SK-N-SH treated with all-trans-retinoic acid at 6 μM for 48 hours (cell line): ENCODE measurements around the gene TOMM20.

Source experiments
- ATAC-seq: fragments of 200-7000 bp; cut with Tn5 transposase; 3 replicates; pipeline ENCODE4 v1.9.1; 2020; ENCODE audit warnings: mild to moderate bottlenecking, moderate library complexity
- ARNTL ChIP-seq: fragments of 450-650 bp; formaldehyde crosslinking; IDR thresholded peaks from 2 replicates; pipeline ENCODE4 v1.5.0; 2020; ENCODE audit warnings: low read depth, mild to moderate bottlenecking, moderate library complexity, borderline replicate concordance
- BACH2 ChIP-seq: fragments of 250-450 bp; sonication (Bioruptor Pico); IDR thresholded peaks from 2 replicates; pipeline ENCODE4 v1.9.0; 2021; ENCODE audit warnings: mild to moderate bottlenecking, borderline replicate concordance
- CREB5 ChIP-seq: fragments of 250-450 bp; sonication (Bioruptor Pico); IDR thresholded peaks from 2 replicates; pipeline ENCODE4 v1.5.1; 2020; ENCODE audit warnings: low read depth, mild to moderate bottlenecking, moderate library complexity
- CSDC2 ChIP-seq: fragments of 250-450 bp; sonication (Bioruptor Pico); IDR thresholded peaks from 2 replicates; pipeline ENCODE4 v1.5.0; 2020; ENCODE audit warnings: mild to moderate bottlenecking, moderate library complexity
- CSRNP3 ChIP-seq: fragments of 250-450 bp; sonication (Bioruptor Pico); IDR thresholded peaks from 2 replicates; pipeline ENCODE4 v1.5.1; 2021; ENCODE audit warnings: mild to moderate bottlenecking, moderate library complexity
- ESRRG ChIP-seq: fragments of 250-450 bp; sonication (Bioruptor Pico); IDR thresholded peaks from 2 replicates; pipeline ENCODE4 v1.6.1; 2021; ENCODE audit warnings: mild to moderate bottlenecking
- GLIS3 ChIP-seq: fragments of 250-450 bp; sonication (Bioruptor Pico); IDR thresholded peaks from 2 replicates; pipeline ENCODE4 v1.5.0; 2020; ENCODE audit warnings: mild to moderate bottlenecking, moderate library complexity
- ISL1 ChIP-seq: fragments of 250-450 bp; sonication (Bioruptor Pico); IDR thresholded peaks from 2 replicates; pipeline ENCODE4 v2.1.2; 2022; ENCODE audit warnings: mild to moderate bottlenecking, moderate library complexity
- OSR1 ChIP-seq: fragments of 250-450 bp; sonication (Bioruptor Pico); IDR thresholded peaks from 2 replicates; pipeline ENCODE4 v1.8.0; 2022; ENCODE audit warnings: moderate library complexity, mild to moderate bottlenecking, inconsistent platforms
- PATZ1 ChIP-seq: fragments of 250-450 bp; sonication (Bioruptor Pico); IDR thresholded peaks from 2 replicates; pipeline ENCODE4 v1.8.0; 2020; ENCODE audit warnings: mild to moderate bottlenecking, moderate library complexity, borderline replicate concordance
- PPARA ChIP-seq: fragments of 250-450 bp; sonication (Bioruptor Pico); IDR thresholded peaks from 2 replicates; pipeline ENCODE4 v1.5.0; 2020; ENCODE audit warnings: mild to moderate bottlenecking, borderline replicate concordance
- SNAI2 ChIP-seq: fragments of 250-450 bp; sonication (Bioruptor Pico); IDR thresholded peaks from 2 replicates; pipeline ENCODE4 v1.5.0; 2020; ENCODE audit warnings: mild to moderate bottlenecking, moderate library complexity
- TCF4 ChIP-seq: fragments of 250-450 bp; sonication (Bioruptor Pico); IDR thresholded peaks from 2 replicates; pipeline ENCODE4 v1.8.0; 2021; ENCODE audit warnings: mild to moderate bottlenecking, moderate library complexity, borderline replicate concordance
- TOX ChIP-seq: fragments of 250-450 bp; sonication (Bioruptor Pico); IDR thresholded peaks from 2 replicates; pipeline ENCODE4 v1.8.0; 2021; ENCODE audit warnings: mild to moderate bottlenecking, moderate library complexity, borderline replicate concordance
- TSHZ2 ChIP-seq: fragments of 250-450 bp; sonication (Bioruptor Pico); IDR thresholded peaks from 2 replicates; pipeline ENCODE4 v1.5.0; 2020; ENCODE audit warnings: mild to moderate bottlenecking, moderate library complexity
- ZFP3 ChIP-seq: fragments of 250-450 bp; sonication (Bioruptor Pico); IDR thresholded peaks from 2 replicates; pipeline ENCODE4 v1.5.0; 2020; ENCODE audit warnings: mild to moderate bottlenecking, moderate library complexity
- ZFP30 ChIP-seq: fragments of 450-650 bp; formaldehyde crosslinking; IDR thresholded peaks from 2 replicates; pipeline ENCODE4 v1.5.0; 2022; ENCODE audit warnings: mild to moderate bottlenecking, moderate library complexity
- ZNF565 ChIP-seq: fragments of 450-650 bp; formaldehyde crosslinking; conservative IDR thresholded peaks from 2 replicates; pipeline ENCODE4 v1.5.0; 2020; ENCODE audit warnings: low read depth, mild to moderate bottlenecking, moderate library complexity
- ZNF70 ChIP-seq: fragments of 450-650 bp; formaldehyde crosslinking; IDR thresholded peaks from 2 replicates; pipeline ENCODE4 v1.5.0; 2020; ENCODE audit warnings: mild to moderate bottlenecking, moderate library complexity

The TOMM20 gene

GRCh38 chr1:235060607-235061470, 67.8 kb downstream of the TOMM20 start:
- TF ChIP-seq PPARA: no peak
- TF ChIP-seq ESRRG (CRISPR knock-in tag): no peak
- no peak for TF ChIP-seq ISL1 (CRISPR knock-in tag)
- no peak for TF ChIP-seq ZNF70 (CRISPR knock-in tag)
- no peak for TF ChIP-seq SNAI2 (CRISPR knock-in tag)
- no peak for TF ChIP-seq ZFP30
- TF ChIP-seq OSR1: no peak
- TF ChIP-seq ZNF565 (CRISPR knock-in tag): no peak
- no peak for TF ChIP-seq TSHZ2 (CRISPR knock-in tag)
- no peak for TF ChIP-seq CSDC2 (CRISPR knock-in tag)
- no peak for TF ChIP-seq ARNTL (CRISPR knock-in tag)
- TF ChIP-seq PATZ1: no peak
- no peak for TF ChIP-seq TCF4 (CRISPR knock-in tag)
- no peak for TF ChIP-seq CREB5 (CRISPR knock-in tag)
- no peak for TF ChIP-seq TOX (CRISPR knock-in tag)
- no peak for TF ChIP-seq BACH2
- TF ChIP-seq GLIS3 (CRISPR knock-in tag): no peak
- TF ChIP-seq CSRNP3 (CRISPR knock-in tag): no peak
- TF ChIP-seq ZFP3: no peak
- peak; percentile 20; the same call in 2 of the 3 replicates for ATAC-seq
